Natural killer cell (primary cell): Measurements from ENCODE around the gene METTL26. TPM values are rescaled to one million over a fixed set of nuclear protein-coding genes. Genes with fewer than 3 reads are reported as not detected.

Experiments
- ATAC-seq, 3 donors: fragments of 150-1000 bp in 2 of 3; fragments of 200-7000 bp in 1 of 3; cut with Tn5 transposase; 1 replicate in 1 of 3; 2 replicates in 2 of 3; pipeline ENCODE4 v1.10.0; 2021; ENCODE audit warnings: mild to moderate bottlenecking in 2 of 3, moderate library complexity in 2 of 3
- DNase-seq, 2 donors: peaks; one replicate each; pipeline versions ENCODE4 v3.0.0 to v3.0.0-alpha.2; 2013 to 2021; ENCODE audit warnings: mixed read lengths in 1 of 2
- H3K27ac ChIP-seq: one replicate; pipeline ENCODE4 v1.5.1; 2013; ENCODE audit warnings: mild to moderate bottlenecking, low read length
- H3K27me3 ChIP-seq: one replicate; pipeline ENCODE4 v1.6.1; 2013; ENCODE audit warnings: low read length; ENCODE audit not compliant: control insufficient read depth, insufficient read depth
- H3K36me3 ChIP-seq: one replicate; pipeline ENCODE4 v1.6.1; 2013; ENCODE audit warnings: low read length; ENCODE audit not compliant: control insufficient read depth, insufficient read depth
- H3K4me1 ChIP-seq: one replicate; pipeline ENCODE4 v1.6.1; 2013; ENCODE audit warnings: low read length; ENCODE audit not compliant: control insufficient read depth, insufficient read depth
- H3K4me3 ChIP-seq: one replicate; pipeline ENCODE4 v1.5.1; 2013; ENCODE audit warnings: low read length
- H3K9me3 ChIP-seq: one replicate; pipeline ENCODE4 v1.6.1; 2013; ENCODE audit warnings: low read length; ENCODE audit not compliant: control insufficient read depth, insufficient read depth
- H3K27ac Mint-ChIP-seq, 2 donors: one replicate each; pipeline ENCODE4 v1.8.0; 2022; ENCODE audit warnings: mild to moderate bottlenecking in 2 of 2, mixed read lengths in 2 of 2, moderate library complexity in 1 of 2
- H3K27me3 Mint-ChIP-seq, 2 donors: one replicate each; pipeline ENCODE4 v1.8.0; 2022; ENCODE audit warnings: low read depth in 2 of 2, mixed read lengths in 2 of 2
- H3K36me3 Mint-ChIP-seq: one replicate; pipeline ENCODE4 v1.8.0; 2022; ENCODE audit warnings: mixed read lengths
- H3K4me1 Mint-ChIP-seq, 2 donors: one replicate each; pipeline ENCODE4 v1.8.0; 2022; ENCODE audit warnings: mixed read lengths in 2 of 2
- H3K4me3 Mint-ChIP-seq: one replicate; pipeline ENCODE4 v1.8.0; 2022; ENCODE audit warnings: mild to moderate bottlenecking, moderate library complexity, mixed read lengths
- H3K9me3 Mint-ChIP-seq, 2 donors: one replicate each; pipeline ENCODE4 v1.8.0; 2022; ENCODE audit warnings: mixed read lengths in 2 of 2
- WGBS: methylation state at CpG from one replicate; pipeline ENCODE4 v1.1.7; 2013; ENCODE audit warnings: missing lambda C conversion rate; ENCODE audit not compliant: insufficient coverage; 5-methylcytosine and 5-hydroxymethylcytosine counted together
- intact Hi-C: fragments of 100-400 bp; cut with micrococcal nuclease; formaldehyde crosslinking; loops from one replicate; pipeline ENCODE4 v1.14.2; 2022
- total RNA-seq, 4 donors: library from RNA; stranded (reverse); fragments of 120-200 nt in 1 of 4; gene quantifications; one replicate each; pipeline versions ENCODE4 v1.2.3 to v1.2.4, GENCODE V29; 2013 to 2022
- TF ChIP-seq, protein P1 (sequence below): fragments of 200-600 bp; IDR thresholded peaks from one replicate; pipeline ENCODE4 v1.8.0; 2022; ENCODE audit warnings: antibody characterized with exemption

Gene METTL26
- total RNA-seq, 3 donors from 2014 or later (not counting 1 experiment from before 2014, with no cell fraction given): 33.7 to 36.3 (median 36.1) TPM

DNA sequence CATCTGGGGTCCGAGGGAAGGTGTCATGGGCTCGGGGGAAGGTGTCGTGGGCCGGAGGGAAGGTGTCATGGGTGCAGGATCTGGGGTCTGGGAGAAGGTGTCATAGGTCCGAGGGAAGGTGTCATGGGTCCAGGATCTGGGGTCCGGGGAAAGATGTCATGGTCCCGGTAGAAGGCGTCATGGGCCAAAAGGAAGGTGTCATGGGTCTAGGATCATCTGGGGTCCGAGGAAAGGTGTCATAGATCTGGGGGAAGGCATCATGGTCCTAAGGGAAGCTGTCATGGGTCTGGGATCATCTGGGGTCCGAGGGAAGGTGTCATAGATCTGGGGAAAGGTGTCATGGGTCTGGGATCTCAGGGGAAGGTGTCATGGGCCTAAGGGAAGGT is 45.3 kb downstream of the METTL26 start:
- intact Hi-C loops: no loop called here
- Mint-ChIP-seq H3K36me3 (no peaks in the 10 kb centered on the region), H3K27ac (peak overlapping the region; percentile 74 to 87), H3K9me3 (no peaks in the 10 kb centered on the region), H3K27me3 (no peaks in the 10 kb centered on the region), H3K4me1 (peaks cover 17 to 52% of the 10 kb centered on the region in 2 donors), H3K4me3 (peak overlapping the region; percentile 91)
- Histone ChIP-seq H3K27me3 (no peaks in the 10 kb centered on the region), H3K27ac (no peak overlapping the region), H3K4me1 (peaks cover 45% of the 10 kb centered on the region), H3K36me3 (no peaks in the 10 kb centered on the region), H3K9me3 (no peaks in the 10 kb centered on the region), H3K4me3 (peak overlapping the region; percentile 50)
- 64% methylated on average over 10 of the region's 10 CpGs for WGBS
- DNase-seq (no peak), ATAC-seq (no peak)
- TF ChIP-seq, protein P1, sequence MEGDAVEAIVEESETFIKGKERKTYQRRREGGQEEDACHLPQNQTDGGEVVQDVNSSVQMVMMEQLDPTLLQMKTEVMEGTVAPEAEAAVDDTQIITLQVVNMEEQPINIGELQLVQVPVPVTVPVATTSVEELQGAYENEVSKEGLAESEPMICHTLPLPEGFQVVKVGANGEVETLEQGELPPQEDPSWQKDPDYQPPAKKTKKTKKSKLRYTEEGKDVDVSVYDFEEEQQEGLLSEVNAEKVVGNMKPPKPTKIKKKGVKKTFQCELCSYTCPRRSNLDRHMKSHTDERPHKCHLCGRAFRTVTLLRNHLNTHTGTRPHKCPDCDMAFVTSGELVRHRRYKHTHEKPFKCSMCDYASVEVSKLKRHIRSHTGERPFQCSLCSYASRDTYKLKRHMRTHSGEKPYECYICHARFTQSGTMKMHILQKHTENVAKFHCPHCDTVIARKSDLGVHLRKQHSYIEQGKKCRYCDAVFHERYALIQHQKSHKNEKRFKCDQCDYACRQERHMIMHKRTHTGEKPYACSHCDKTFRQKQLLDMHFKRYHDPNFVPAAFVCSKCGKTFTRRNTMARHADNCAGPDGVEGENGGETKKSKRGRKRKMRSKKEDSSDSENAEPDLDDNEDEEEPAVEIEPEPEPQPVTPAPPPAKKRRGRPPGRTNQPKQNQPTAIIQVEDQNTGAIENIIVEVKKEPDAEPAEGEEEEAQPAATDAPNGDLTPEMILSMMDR: no peak

DNA sequence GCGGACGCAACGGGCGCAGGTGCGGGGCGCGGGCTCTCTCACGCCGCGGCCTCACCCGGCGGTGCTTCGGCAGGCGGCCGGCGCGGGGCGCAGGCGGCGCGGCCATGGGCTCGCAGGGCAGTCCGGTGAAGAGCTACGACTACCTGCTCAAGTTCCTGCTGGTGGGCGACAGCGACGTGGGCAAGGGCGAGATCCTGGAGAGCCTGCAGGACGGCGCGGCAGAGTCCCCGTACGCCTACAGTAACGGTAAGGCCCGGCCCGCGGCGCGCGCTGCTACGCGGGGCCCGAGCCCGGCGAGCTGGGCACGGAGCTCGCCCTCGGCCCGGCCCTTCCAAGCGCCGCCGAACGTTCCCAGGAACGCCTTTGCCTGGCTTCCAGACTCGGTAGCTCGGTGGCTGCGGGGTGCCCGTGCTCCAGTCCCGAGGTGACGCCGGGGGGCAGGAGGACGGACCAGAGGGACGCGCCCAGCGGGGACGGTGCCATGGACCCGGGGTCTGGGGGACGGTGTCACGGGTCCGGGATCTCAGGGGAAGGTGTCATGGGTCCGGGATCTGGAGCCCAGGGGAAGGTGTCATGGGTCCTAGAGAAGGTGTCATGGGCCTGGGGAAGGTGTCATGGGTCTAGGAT is 45.8 kb downstream of the METTL26 start:
- H3K4me3 Mint-ChIP-seq: peak overlapping the region; percentile 91
- ATAC-seq: no peak
- no peaks in the 10 kb centered on the region for H3K27me3 Mint-ChIP-seq
- H3K27ac ChIP-seq: no peak overlapping the region
- DNase-seq: no peak
- no peaks in the 10 kb centered on the region for H3K36me3 Mint-ChIP-seq
- H3K4me3 ChIP-seq: peak overlapping the region; percentile 50
- intact Hi-C loops: no loop called here
- H3K4me1 Mint-ChIP-seq: peaks cover 17 to 52% of the 10 kb centered on the region in 2 donors
- H3K27ac Mint-ChIP-seq: peak overlapping the region; percentile 98 to 99
- peaks cover 45% of the 10 kb centered on the region for H3K4me1 ChIP-seq
- H3K9me3 Mint-ChIP-seq: no peaks in the 10 kb centered on the region
- no peaks in the 10 kb centered on the region for H3K9me3 ChIP-seq
- TF ChIP-seq, protein P1: no peak
- no peaks in the 10 kb centered on the region for H3K36me3 ChIP-seq
- under 1% methylated on average over 71 of the region's 71 CpGs for WGBS
- no peaks in the 10 kb centered on the region for H3K27me3 ChIP-seq

DNA sequence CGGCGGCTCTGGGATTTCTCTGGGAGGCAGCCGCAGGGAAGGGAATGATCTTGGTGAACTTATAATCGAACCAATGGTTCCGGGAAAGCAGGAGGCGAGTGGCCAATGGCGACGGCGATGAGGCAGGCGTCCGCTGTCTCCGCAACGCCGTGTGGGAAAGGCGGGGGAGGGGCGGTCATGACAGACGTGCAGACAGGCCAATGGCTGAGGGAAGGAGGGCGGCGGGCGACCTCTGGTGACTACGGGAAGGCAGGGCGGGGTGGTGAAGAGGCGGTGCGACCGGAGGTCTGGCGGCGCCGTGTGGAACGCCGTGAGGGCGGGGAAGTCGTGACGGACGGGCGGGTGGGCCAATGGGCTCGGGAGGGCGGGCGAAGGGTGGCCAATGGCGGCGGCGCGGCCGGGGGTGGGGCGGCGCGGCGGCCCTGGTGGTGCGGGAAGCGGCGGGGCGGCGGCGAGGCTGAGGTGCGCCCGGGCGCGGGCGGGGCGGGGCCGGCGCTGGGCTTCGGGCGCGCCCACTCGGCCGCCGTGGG is 46.4 kb downstream of the METTL26 start, which contains the start of gene RAB40C:
Gene RAB40C, plus strand, starts transcription at position 409 of the 530 bp plus-strand sequence. CDS start 226 bp downstream, outside the sequence.
- DNase-seq: peak; percentile 97 to 99
- Histone ChIP-seq H3K36me3 (no peaks in the 10 kb centered on the region), H3K4me1 (peaks cover 45% of the 10 kb centered on the region), H3K4me3 (peak within 1 kb of the TSS; percentile 69), H3K9me3 (no peaks in the 10 kb centered on the region), H3K27ac (peak within 1 kb of the TSS; percentile 96), H3K27me3 (no peaks in the 10 kb centered on the region)
- no peaks in the 10 kb centered on the region for H3K27me3 Mint-ChIP-seq
- no peaks in the 10 kb centered on the region for H3K9me3 Mint-ChIP-seq
- under 1% methylated on average over 67 of the region's 67 CpGs for WGBS
- peak within 1 kb of the TSS; percentile 98 to 99 for H3K27ac Mint-ChIP-seq
- no peaks in the 10 kb centered on the region for H3K36me3 Mint-ChIP-seq
- intact Hi-C loops: loop anchor here (1.0 kb wide), 4 partner anchors 19 to 164 kb away; partner anchors contain the start of genes CAPN15, METTL26 and RAB11FIP3
- peaks cover 17 to 52% of the 10 kb centered on the region in 2 donors for H3K4me1 Mint-ChIP-seq
- ATAC-seq: peak; percentile 80 to 92 (median 83)
- TF ChIP-seq, protein P1: no peak
- peak within 1 kb of the TSS; percentile 99 for H3K4me3 Mint-ChIP-seq
